Pancreas (tissue), 10 donors: ENCODE measurements around the gene FAM98C. TPM values are rescaled to one million over a fixed set of nuclear protein-coding genes. Genes with fewer than 3 reads are reported as not detected.
A peak's percentile ranks its signal among the peaks of the same experiment; 100 is the strongest.
"Not testable (repeated sequence)": the region's sequence is repeated elsewhere in the genome, so short reads cannot be mapped to it uniquely, and the experiment has no call there.

Experiments used
- ATAC-seq, 4 donors: fragments of 200-7000 bp; cut with Tn5 transposase; one replicate each; pipeline versions ENCODE4 v1.8.0 to v1.9.1; 2020; ENCODE audit warnings: mild to moderate bottlenecking in 4 of 4, moderate library complexity in 4 of 4
- DNase-seq, 6 donors: peaks; one replicate each; pipeline ENCODE4 v3.0.0-alpha.2; 2020
- FAIRE-seq: peaks from 2 replicates; lab custom pipeline; 2012; peaks lifted over from hg19 to GRCh38; lab: Jason Lieb, UNC
- H3K27ac ChIP-seq, 4 donors: fragments of 200-600 bp; sonication (generic); 1 replicate in 3 of 4; 2 replicates in 1 of 4; pipeline versions ENCODE4 v1.5.0 to v1.8.0; 2020
- H3K27me3 ChIP-seq, 4 donors: fragments of 200-600 bp; one replicate each; pipeline ENCODE4 v1.8.0; 2021
- H3K36me3 ChIP-seq, 3 donors: fragments of 200-600 bp; sonication (generic) in 1 of 3; one replicate each; pipeline versions ENCODE4 v1.5.0 to v1.8.0; 2020 to 2021
- H3K4me1 ChIP-seq, 3 donors: fragments of 200-600 bp; one replicate each; pipeline ENCODE4 v1.8.0; 2021
- H3K4me3 ChIP-seq, 4 donors: fragments of 200-600 bp; sonication (generic) in 2 of 4; one replicate each; pipeline versions ENCODE4 v1.5.0 to v1.8.0; 2020 to 2021
- H3K9me3 ChIP-seq, 4 donors: fragments of 200-600 bp; one replicate each; pipeline ENCODE4 v1.8.0; 2021
- CTCF ChIP-seq, 4 donors: fragments of 200-600 bp; sonication (generic) in 3 of 4; IDR thresholded peaks; one replicate each; pipeline versions ENCODE4 v1.5.0 to v1.8.0; 2021; ENCODE audit warnings: antibody characterized with exemption in 4 of 4
- WGBS, 2 donors: extraction: QIAGEN DNeasy Blood & Tissue Kit; methylation state at CpG; one replicate each; pipeline ENCODE4 v1.1.7; 2013; 5-methylcytosine and 5-hydroxymethylcytosine counted together
- intact Hi-C, 3 donors: fragments of 100-400 bp; cut with DNase I; formaldehyde crosslinking; loops; one replicate each; pipeline versions ENCODE4 v1.11.1 to v1.14.2; 2022
- polyA plus RNA-seq, 2 donors: library from polyadenylated mRNA; stranded (reverse); fragments of 200-250 nt; gene quantifications; one replicate each; pipeline ENCODE4 v1.2.3, GENCODE V29; 2013
- total RNA-seq, 6 donors: library from RNA; stranded (reverse); fragmentation: NEBNext Ultra II Directional in 4 of 6; extraction: Animal tissue kit (Norgen Biotek cat#: 25700) in 4 of 6; gene quantifications; one replicate each; pipeline versions ENCODE4 v1.2.1 to v1.2.4, GENCODE V29; 2021 to 2023
- donor health status: healthy with polysubstance abuse.
- donor health status: DM: no; HTN: no; CAD: no; lungs with moderate emphysema.
- donor health status: DM: no; HTN: no; CAD: no.
- donor health status: control.
- donor health status: control.
- donor health status: Bipolar disorder and iron deficiency.
- donor health status: DM: yes; HTN: yes; CAD: no.
- donor health status: DM: no; HTN: no; CAD: no.
- donor health status: DM: no; HTN: no; CAD: no.
- donor health status: DM: yes; HTN: yes; CAD: no.

FAM98C gene
- total and polyA plus RNA-seq, 8 donors, result 11.3 to 26.7 (median 16.1) TPM

GRCh38 chr19:38360351-38360750 is 42.5 kb upstream of the FAM98C start:
- Histone ChIP-seq H3K27ac (no peak overlapping the region), H3K27me3 (peaks cover 0 to 12% (median 0%) of the 10 kb centered on the region in 4 donors), H3K4me1 (peaks cover 0 to 2% (median 0%) of the 10 kb centered on the region in 3 donors), H3K36me3 (no peaks in the 10 kb centered on the region), H3K9me3 (no peaks in the 10 kb centered on the region), H3K4me3 (no peak overlapping the region)
- intact Hi-C loops, result no loop called here
- WGBS, 2 donors, result 65 to 69% methylated on average over 9 of the region's 9 CpGs
- no peak for TF ChIP-seq CTCF (IDR thresholded peaks at IDR 0.05)
- ATAC-seq (no peak), FAIRE-seq (no peak), DNase-seq (no peak)

- intact Hi-C loops, result no loop called here
- H3K36me3 ChIP-seq, result no peaks in the 10 kb centered on the region
- ATAC-seq, result peak in 3 of 4 donors; percentile 2 to 7 (median 4)
- no peak overlapping the region for H3K27ac ChIP-seq
- H3K4me1 ChIP-seq, result peaks cover 0 to 2% (median 0%) of the 10 kb centered on the region in 3 donors
- peak overlapping the region; percentile 34 to 76 (median 52) for H3K4me3 ChIP-seq
- peaks cover 0 to 12% (median 0%) of the 10 kb centered on the region in 4 donors for H3K27me3 ChIP-seq
- no peak for TF ChIP-seq CTCF (IDR thresholded peaks at IDR 0.05)
- 19 to 24% methylated on average over 19 to 23 of the region's 23 CpGs for WGBS, 2 donors
- no peak for DNase-seq
- no peak for FAIRE-seq
- no peaks in the 10 kb centered on the region for H3K9me3 ChIP-seq
Observed at GRCh38 chr19:38360839-38361631, 41.9 kb upstream of the FAM98C start.

- 0% methylated on average over 33 to 37 of the region's 37 CpGs for WGBS, 2 donors
- Histone ChIP-seq H3K4me3 (peak overlapping the region; percentile 34 to 76 (median 52)), H3K27ac (no peak overlapping the region), H3K4me1 (peaks cover 0 to 2% (median 0%) of the 10 kb centered on the region in 3 donors), H3K36me3 (no peaks in the 10 kb centered on the region), H3K9me3 (no peaks in the 10 kb centered on the region), H3K27me3 (peaks cover 0 to 12% (median 0%) of the 10 kb centered on the region in 4 donors)
- intact Hi-C loops, result no loop called here
- no peak for TF ChIP-seq CTCF (IDR thresholded peaks at IDR 0.05)
- peak; percentile 86 to 95 (median 92) for ATAC-seq
- FAIRE-seq, result no peak
- peak; percentile 63 to 91 (median 80) for DNase-seq
Observed at GRCh38 chr19:38361633-38362075, 41.2 kb upstream of the FAM98C start.

- Histone ChIP-seq H3K27ac (peak overlapping the region in 2 of 4 donors; percentile 4 to 44), H3K36me3 (no peaks in the 10 kb centered on the region), H3K9me3 (no peaks in the 10 kb centered on the region), H3K27me3 (peaks cover 0 to 12% (median 0%) of the 10 kb centered on the region in 4 donors), H3K4me1 (peaks cover 0 to 2% (median 0%) of the 10 kb centered on the region in 3 donors), H3K4me3 (peak overlapping the region; percentile 34 to 76 (median 52))
- no peak for FAIRE-seq
- DNase-seq, result peak; percentile 68 to 89 (median 84)
- intact Hi-C loops, result no loop called here
- WGBS, 2 donors, result 1 to 3% methylated on average over 65 to 68 of the region's 68 CpGs
- ATAC-seq, result peak; percentile 73 to 86 (median 82)
- no peak for TF ChIP-seq CTCF (IDR thresholded peaks at IDR 0.05)
Observed at GRCh38 chr19:38362076-38362945, 40.6 kb upstream of the FAM98C start.

GRCh38 chr19:38362946-38363688 is 39.8 kb upstream of the FAM98C start:
- WGBS, 2 donors, result 66 to 69% methylated on average over 14 to 15 of the region's 16 CpGs

More at GRCh38 chr19:38362946-38363688, 39.8 kb upstream of the FAM98C start:
- FAIRE-seq, DNase-seq, H3K4me1 ChIP-seq, H3K27ac ChIP-seq, H3K36me3 ChIP-seq, intact Hi-C loops, H3K9me3 ChIP-seq, ATAC-seq: not testable (repeated sequence)
- Histone ChIP-seq H3K4me3 (peak overlapping the region in 2 of 4 donors; percentile 50 to 76), H3K27me3 (peaks cover 0 to 12% (median 0%) of the 10 kb centered on the region in 4 donors)
